GM12892 (cell line): ENCODE results near the gene CDH13.

Experiments
- POLR2A ChIP-seq: IDR thresholded peaks from 2 replicates; pipeline ENCODE4 v1.6.1; 2011; ENCODE audit warnings: low read depth, low read length, control low read depth
- POLR2AphosphoS5 ChIP-seq: IDR thresholded peaks from 2 replicates; pipeline ENCODE4 v1.6.1; 2011; ENCODE audit warnings: low read depth, low read length, control low read depth
- TAF1 ChIP-seq: IDR thresholded peaks from 2 replicates; pipeline ENCODE4 v1.6.1; 2011; ENCODE audit warnings: low read depth, mild to moderate bottlenecking, control low read depth, low read length, borderline replicate concordance

- TF ChIP-seq POLR2AphosphoS5 (no peak), POLR2A (no peak), TAF1 (no peak)
Observed at GRCh38 chr16:82643936-82644630, 17.3 kb downstream of the CDH13 start.
